HG02943 (cell line): ENCODE data around the gene NSUN4.
A peak's percentile ranks its signal among the peaks of the same experiment; 100 is the strongest.
"Not testable (repeated sequence)": the region's sequence is repeated elsewhere in the genome, so short reads cannot be mapped to it uniquely, and the experiment has no call there.

Experiments used
- ATAC-seq: cut with Tn5 transposase; IDR thresholded peaks from one replicate; pipeline ENCODE4 v1.9.1; 2021; ENCODE audit warnings: mild to moderate bottlenecking, low read depth, moderate library complexity; ENCODE audit not compliant: unreplicated experiment

Gene NSUN4

DNA sequence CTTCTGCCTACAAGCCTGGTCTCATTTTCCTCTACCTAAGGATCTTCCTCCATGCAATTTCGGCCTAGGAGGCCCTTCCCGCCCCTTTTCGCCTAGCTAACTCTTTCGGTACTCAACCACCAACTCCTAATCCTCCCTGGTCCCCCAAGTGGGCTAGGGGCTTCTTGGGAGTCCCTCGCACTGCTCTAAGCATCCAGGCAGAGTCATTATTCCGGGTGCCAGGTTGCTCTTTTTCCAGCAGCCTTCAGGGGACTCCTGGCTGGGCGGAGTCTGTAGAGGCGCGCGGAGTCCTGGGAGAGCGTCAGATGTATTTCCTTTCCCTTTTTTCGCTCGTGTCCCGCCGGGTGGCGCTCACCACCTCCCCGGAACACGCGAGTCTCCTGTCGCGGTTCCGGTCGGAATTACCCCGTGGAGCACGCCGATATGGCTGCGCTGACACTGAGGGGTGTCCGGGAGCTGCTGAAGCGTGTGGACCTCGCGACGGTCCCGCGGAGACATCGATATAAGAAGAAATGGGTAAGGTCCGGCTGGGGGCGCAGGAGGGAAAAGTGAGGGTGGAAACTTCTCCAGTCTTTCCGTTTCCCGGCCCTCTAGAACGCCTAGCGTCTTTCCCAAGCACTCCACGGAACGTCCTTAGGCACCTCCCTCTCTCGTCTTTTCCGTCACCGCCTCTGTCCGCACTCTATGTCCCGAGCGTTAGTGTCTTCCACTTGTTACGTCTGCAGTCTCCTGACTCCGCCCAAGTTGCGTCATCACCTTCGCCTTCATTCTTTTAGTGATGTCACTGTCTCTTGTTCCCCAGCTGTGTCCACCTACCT is at the start of gene NSUN4:
Gene NSUN4, plus strand, starts transcription at position 404 of the 818 bp plus-strand sequence. Its CDS starts 20 bp downstream, at position 424.
- peak; percentile 78 for ATAC-seq

DNA sequence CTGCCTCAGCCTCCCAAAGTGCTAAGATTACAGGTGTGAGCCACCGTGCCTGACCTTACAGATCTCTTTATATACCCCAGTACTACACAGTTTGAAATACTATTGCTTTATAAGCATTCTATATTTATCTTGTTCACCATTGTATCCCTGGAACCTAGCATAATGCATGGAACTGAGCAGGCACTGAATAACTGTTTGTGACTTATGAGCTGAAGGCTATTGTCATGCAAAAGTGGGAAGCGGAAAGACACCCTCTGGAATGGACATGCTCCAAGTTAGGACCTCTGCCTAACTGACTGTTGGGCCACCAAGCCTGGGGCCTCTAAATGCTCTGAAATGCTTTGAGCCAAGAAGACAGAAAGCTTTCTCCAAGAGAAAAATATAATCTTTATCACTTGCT is 45.3 kb upstream of the NSUN4 start:
- no peak for ATAC-seq

DNA sequence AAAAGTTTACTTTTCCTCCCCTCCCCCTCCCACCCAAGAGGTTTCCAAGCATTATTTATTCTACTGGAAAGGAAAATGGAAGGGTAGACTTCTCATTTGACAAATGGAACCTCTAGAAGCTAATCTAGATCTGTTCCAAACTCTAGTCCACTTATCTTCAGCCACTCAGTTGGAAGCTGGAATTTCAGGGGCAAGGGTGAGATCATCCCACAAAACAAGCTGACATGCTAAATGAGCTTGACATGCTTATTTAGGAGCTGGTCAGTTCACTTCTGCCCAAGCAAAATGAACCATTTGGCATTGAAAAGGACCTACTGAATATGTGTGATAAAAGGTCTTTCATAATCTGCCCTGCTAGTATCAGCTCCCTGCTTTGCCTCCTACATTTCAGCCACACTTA is 42.2 kb upstream of the NSUN4 start:
- ATAC-seq: no peak

DNA sequence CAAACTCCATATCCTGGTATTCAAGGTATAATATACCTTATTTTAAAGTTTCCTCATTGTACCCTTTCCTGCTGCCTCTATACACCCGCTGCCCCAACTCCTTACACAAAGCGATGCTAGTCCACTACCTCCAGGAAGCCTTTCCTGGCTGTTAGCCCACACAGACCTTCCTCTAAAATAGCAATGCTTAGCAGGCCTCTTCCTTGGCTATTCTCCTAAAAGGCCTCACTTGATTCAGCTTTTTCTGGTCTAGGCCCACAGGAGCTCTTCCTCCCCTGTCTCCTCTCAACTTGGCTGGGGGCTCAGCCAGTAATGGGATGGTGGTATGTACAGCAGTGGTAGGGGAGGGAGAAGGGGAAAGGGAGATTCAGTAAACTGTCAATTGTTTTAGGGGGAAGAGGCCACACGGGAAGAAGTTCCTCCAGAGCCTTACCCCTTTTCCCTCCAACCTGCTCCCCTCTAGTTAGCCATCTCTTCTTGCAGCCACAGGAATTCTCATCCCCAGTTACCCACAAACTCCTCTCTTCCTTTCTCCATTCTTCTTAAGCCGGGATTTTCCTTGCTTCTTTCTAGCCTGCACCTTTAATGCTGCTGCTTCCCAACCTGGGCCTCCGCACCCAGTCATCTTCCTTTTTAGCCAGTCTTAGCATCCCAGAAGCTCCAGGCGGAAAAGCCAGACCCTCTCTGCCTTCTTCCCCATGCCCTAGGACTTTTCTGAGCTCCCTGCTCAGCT is 39.8 kb upstream of the NSUN4 start:
- ATAC-seq: no peak

DNA sequence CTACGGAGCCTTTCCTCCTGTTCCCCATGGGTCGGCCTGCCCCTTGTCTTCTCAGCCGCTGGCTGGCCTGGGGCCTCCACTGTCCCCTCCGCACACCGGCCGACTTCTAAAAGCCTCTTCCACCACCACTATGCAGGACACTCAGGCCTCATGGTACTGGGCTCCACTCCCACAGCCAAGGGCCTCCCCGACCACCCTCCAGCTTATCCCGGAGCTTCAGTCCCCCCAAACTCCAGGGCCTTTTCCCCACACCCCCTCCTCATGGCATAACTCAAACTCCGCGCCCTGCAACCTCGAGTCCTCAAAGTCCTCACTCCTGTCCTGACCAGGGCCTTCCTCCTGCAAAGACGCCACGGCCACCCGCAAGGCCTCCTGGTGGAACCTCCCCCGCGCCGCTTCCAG is 39.2 kb upstream of the NSUN4 start:
- ATAC-seq: no peak

DNA sequence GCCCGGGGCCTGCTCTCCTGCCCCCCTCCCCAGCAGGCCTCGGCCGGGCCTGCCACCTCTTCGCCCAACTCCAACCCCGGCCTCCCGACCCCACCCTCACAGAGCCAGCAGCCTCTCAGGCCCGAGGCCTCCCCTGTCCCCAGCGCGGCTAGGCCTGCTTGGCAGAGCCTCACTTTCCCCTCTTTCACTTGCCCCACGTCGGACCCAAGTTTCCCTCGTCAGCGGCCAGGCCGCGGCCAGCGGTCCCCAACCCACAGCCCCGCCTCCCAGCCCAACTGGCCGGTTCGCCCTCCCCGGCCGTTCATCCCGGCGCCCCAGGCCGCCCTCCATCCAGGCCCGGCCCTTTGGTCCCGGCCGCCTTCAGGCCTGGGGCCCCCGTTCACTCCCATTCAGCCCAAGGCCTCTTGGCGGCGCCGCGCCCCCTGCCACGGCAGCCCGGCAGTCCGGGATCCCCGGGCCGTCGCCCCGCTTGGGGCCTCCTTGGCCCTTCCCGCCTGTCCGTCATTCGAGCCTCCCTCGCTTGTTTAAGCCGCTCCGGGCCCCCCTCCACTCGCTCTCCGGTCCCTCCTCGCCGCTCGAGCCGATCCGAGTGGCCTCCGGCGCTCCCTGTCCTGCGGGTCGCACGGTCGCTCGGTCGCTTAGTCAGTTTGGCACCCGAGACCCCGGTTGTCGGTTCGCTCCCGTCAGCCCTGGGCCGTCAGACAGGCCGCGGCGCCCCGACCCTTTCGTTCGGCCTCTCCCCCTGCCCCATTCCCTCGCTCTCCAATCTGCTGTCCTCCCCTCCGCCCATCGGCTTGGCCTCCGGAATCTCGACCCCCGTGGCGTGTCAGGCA is 38.6 kb upstream of the NSUN4 start:
- no peak for ATAC-seq

DNA sequence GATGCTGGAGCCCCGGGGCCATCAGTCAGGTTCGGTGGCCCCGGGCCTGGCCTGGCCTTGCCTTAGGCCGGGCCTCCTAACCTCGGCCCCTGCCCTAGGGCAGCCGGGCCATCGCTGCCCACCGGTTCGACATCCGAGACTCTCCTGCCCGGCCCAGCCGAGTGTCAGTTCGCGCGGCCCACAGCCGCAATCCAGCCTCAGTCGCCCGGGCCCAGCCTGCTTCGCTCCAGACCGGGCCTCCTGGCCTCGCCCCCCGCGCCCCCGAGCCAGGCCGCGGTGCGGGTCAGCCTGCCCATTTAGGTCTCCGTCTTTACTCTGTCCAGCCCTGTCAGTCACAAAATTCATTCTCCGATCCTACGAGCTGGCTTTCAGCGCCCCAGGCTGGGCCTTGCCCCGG is 38.0 kb upstream of the NSUN4 start:
- ATAC-seq: no peak

DNA sequence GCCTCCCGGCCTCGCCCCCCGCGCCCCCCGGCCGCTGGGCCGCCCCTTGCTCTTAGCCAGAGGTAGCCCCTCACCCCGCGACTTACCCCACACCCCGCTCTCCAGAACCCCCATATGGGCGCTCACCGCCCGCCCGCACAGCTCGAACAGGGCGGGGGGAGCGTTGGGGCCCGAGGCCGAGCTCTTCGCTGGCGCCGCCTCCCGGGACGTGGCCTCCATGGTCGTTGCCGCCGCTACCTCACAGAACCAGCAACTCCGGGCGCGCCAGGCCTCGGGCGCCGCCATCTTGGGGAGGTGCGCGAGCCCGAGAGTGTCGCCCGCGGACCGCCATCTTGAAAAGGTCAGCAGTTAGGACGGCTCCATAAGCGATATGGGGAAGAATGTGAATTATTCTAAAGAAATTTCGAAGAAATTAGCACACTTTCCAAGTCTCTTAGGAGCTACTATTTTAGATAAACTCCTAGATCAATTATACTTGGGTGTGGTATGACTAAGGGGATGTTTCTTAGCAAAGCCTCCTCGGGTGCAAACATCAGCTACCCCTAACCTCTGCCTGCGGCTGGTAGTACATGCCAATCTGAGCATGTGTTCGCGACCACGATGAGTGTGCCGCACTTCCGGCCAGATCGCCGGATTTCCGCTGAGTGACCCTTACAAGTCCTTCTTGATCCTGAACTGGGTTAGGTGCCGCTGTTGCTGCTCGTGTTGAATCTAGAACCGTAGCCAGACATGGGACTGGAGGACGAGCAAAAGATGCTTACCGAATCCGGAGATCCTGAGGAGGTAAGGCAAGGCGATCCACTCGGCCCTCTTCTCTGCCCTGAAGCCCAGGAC is 37.4 kb upstream of the NSUN4 start, which contains the start of the genes LRRC41 and UQCRH:
Gene LRRC41, minus strand, starts transcription at position 579 of the 834 bp plus-strand sequence. Its CDS starts 294 bp downstream, at position 285.
Gene UQCRH, plus strand, starts transcription at position 661 of the 834 bp plus-strand sequence. Its CDS starts 69 bp downstream, at position 730.
- ATAC-seq: peak; percentile 79

DNA sequence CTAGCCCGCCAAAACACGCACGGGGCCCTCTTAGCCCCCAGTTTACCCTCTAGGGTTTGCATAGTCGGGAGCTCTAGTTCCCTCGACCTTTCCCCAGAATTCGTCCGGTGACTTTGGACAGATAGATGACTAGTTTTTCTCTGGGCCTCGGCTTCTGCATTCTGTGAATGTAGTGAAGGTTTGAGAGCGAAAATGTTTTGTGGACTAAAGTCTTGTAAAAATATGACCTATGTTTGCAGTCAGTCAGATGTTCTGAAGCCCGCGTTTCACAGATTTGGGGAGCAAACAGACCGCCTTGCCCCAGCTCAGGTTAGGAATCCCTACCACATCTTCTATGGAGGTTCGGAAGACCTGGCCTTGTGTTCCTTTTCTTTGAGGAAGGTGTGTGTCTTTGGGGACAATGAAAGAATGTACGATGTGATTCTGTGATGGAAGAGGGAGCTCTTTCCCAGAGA is 36.7 kb upstream of the NSUN4 start:
- ATAC-seq: peak; percentile 4

DNA sequence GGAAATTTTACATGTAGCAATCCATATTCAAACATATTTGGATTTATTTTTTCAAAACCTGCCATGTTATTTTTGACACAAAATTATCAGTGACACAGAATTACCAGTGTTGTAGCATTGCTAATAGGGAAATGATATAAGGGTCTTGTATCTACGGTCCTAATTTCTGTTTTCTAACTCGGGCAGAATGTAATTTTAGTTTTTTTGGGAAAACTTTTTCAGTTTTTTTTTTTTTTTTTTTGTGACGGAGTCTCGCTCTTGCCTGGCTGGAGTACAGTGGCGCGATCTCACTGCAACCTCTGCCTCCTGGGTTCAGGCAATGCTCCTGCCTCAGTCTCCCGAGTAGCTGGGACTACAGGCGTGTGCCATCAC is 34.5 kb upstream of the NSUN4 start:
- ATAC-seq: no peak

DNA sequence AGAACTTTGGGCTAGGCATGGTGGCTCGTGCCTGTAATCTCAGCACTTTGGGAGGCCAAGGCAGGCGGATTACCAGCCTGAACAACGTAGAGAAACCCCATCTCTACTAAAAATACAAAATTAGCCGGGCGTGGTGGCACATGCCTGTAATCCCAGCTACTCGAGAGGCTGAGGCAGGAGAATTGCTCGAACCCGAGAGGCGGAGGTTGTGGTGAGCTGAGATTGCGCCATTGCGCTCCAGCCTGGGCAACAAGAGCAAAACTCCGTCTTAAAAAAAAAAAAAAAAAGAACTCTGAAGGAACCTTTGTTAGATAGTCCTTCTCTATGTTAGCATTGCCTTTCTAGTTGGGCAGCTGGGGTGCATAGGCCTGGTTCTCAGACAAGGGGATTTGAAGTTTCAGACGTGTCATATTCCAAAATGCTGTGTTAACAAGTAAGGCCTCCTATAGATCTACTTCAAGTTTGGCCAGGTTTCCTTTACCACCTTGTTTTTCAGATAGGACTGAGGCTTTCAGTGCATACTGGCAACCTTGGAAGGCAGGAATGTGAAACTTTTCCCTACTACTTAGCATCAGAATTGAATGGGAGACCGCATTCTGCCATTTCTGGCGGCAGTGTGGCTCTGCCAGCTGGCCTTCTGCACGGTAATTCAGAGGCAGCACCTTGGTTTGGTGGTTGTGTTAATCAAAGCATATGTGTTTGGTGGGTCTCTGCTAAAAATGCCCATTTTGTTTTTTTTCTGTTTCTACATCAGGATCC is 31.0 kb upstream of the NSUN4 start:
- no peak for ATAC-seq

DNA sequence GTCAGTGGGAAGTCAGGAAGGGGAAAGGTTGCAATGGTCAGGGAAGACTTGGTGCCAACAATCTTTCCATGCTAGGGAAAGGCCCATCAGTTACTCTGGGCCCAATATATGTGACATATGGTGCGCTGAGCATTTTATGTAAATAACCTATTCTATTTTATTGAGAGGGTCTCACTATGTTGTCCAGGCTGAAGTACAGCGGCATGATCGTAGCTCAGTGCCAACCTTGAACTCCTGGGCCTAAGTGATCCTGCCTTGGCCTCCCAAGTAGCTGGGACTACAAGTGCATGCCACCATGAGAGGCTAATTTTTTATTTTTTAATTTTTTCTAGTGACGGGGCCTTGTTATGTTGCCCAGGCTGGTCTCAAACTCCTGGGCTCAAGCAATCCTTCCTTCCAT is 30.3 kb upstream of the NSUN4 start:
- ATAC-seq: no peak

DNA sequence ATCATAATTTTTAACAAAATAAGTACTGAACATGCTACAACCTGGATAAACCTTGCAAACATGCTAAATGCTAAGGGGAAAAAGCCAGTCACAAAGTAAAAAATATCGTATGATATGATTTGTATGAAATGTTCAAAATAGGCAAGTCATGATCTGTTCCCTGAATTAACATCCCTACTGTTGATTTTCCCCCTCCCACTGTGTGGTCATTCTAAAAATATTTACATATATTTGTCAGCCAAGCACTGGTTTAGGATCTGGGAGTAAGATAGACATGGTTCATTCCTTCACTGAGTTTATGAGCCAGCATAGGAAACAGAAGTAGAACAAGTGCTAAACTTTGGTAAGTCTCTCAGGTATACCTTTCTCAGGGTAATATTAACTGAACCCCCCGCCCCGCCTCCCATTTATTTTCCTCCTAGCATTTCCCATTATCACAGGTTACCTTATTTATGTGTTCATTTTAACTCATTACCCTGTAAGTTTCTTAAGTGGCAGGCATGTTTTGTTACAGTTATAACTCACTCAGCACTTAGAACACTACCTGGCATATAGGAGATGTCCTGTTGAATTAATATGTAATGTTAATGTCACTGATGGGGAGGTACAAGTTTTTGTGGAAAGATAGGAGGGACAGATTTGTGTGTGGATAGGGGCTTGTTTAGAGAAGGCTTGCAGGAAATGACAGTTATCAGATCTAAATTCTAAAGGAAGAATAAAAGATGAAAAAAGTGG is 24.8 kb upstream of the NSUN4 start:
- ATAC-seq: no peak

DNA sequence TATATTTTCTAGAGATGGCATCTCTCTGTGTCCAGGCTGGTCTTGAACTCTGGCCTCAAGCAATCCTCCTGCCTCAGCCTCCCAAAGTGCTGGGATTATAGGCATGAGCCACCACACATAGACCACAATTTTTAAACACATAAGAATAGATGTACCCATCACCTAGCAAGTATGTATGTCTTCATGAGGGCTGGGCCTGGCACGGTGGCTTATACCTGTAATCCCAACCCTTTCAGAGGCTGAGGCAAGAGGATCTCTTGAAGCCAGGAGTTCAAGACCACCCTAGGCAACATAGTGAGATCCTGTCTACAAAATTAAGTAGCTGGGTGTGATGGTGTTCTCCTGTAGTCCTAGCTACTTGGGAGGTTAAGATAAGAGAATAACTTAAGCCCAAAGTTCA is 23.3 kb upstream of the NSUN4 start:
- no peak for ATAC-seq

DNA sequence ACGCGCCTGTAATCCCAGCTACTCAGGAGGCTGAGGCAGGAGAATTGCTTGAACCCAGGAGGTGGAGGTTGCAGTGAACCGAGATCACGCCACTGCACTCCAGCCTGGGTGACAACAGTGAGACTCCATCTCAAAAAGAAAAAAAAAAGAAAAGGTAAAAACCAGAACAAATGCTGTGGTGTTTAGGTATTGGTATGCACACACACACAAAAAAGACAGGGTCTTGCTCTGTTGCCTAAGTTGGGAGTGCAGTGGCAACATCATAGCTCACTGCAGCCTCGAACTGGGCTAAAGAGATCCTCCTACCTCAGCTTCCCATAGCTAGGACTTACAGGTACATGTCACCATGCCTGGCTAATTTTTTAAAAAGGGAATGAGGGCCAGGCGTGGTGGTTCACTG is 21.3 kb upstream of the NSUN4 start:
- ATAC-seq: not testable (repeated sequence)

DNA sequence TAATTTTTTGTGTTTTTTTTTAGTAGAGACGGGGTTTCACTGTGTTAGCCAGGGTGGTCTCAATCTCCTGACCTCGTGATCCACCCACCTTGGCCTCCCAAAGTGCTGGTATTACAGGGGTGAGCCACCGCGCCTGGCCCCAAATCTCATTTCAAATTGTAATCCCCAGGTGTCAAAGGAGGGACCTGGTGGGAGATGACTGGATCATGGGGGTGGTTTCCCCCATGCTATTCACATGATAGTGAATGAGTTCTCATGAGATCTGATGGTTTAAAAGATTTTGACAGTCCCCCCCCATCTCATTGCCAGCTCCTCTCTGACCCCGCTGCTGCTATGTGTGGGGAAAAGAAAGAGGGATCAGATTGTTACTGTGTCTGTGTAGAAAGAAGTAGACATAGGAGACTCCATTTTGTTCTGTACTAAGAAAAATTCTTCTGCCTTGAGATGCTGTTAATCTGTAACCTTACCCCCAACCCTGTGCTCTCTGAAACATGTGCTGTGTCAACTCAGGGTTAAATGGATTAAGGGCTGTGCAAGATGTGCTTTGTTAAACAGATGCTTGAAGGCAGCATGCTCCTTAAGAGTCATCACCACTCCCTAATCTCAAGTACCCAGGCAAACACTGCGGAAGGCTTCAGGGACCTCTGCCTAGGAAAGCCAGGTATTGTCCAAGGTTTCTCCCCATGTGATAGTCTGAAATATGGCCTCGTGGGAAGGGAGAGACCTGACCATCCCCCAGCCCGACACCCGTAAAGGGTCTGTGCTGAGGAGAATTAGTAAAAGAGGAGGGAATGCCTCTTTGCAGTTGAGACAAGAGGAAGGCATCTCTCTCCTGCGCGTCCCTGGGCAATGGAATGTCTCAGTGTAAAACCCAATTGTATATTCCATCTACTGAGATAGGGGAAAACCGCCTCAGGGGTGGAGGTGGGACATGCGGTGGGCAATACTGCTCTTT is 20.4 kb upstream of the NSUN4 start:
- ATAC-seq: not testable (repeated sequence)

DNA sequence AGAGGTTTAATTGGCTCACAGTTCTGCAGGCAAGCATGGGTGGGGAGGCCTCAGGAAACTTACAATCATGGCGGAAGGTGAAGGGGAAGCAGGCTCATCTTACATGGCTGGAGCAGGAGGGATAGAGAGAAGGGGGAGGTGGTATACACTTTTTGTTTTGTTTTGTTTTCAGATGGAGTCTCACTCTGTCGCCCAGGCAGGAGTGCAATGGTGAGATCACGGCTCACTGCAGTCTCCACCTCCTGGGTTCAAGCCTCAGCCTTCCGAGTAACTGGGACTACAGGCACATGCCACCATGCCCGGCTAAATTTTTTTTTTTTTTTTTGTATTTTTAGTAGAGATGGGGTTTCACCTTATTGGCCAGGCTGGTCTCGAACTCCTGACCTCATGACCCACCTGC is 18.4 kb upstream of the NSUN4 start:
- ATAC-seq: not testable (repeated sequence)
